CD14-positive monocyte (primary cell): ENCODE data around the gene IGSF8. TPM values are rescaled to one million over a fixed set of nuclear protein-coding genes. Genes with fewer than 3 reads are reported as not detected.
"Not testable (repeated sequence)": the region's sequence is repeated elsewhere in the genome, so short reads cannot be mapped to it uniquely, and the experiment has no call there.

Experiments used
- DNase-seq, 3 donors: peaks; one replicate each; pipeline ENCODE4 v3.0.0-alpha.2; 2011 to 2022
- H2AFZ ChIP-seq: 2 replicates; pipeline ENCODE4 v1.6.0; 2012; ENCODE audit warnings: mild to moderate bottlenecking, low read depth, low read length, inconsistent platforms; ENCODE audit not compliant: insufficient read depth, poor library complexity, severe bottlenecking
- H3K27ac ChIP-seq, 2 donors: 1 replicate in 1 of 2; 2 replicates in 1 of 2; pipeline ENCODE4 v1.5.1; 2012 to 2013; ENCODE audit warnings: low read length in 2 of 2, control low read depth in 1 of 2, inconsistent platforms in 1 of 2, low read depth in 1 of 2, mild to moderate bottlenecking in 1 of 2
- H3K27me3 ChIP-seq, 2 donors: one replicate each; pipeline versions ENCODE4 v1.6.0 to v1.6.1; 2011 to 2013; ENCODE audit warnings: low read length in 2 of 2; ENCODE audit not compliant: control insufficient read depth in 2 of 2, insufficient read depth in 2 of 2
- H3K36me3 ChIP-seq, 2 donors: replicated peaks in 1 of 2; 1 replicate in 1 of 2; 2 replicates in 1 of 2; pipeline versions ENCODE4 v1.5.1 to v1.6.1; 2012 to 2013; ENCODE audit warnings: low read length in 2 of 2, control low read depth in 1 of 2, inconsistent platforms in 1 of 2, mild to moderate bottlenecking in 1 of 2; ENCODE audit not compliant: insufficient read depth in 2 of 2, control insufficient read depth in 1 of 2
- H3K4me1 ChIP-seq, 2 donors: 1 replicate in 1 of 2; 2 replicates in 1 of 2; pipeline versions ENCODE4 v1.5.1 to v1.6.1; 2012 to 2013; ENCODE audit warnings: low read length in 2 of 2, control low read depth in 1 of 2, inconsistent platforms in 1 of 2, mild to moderate bottlenecking in 1 of 2, moderate library complexity in 1 of 2; ENCODE audit not compliant: insufficient read depth in 2 of 2, control insufficient read depth in 1 of 2
- H3K4me2 ChIP-seq: replicated peaks from 2 replicates; pipeline ENCODE3; 2012; ENCODE audit warnings: low read length, moderate library complexity, mild to moderate bottlenecking; ENCODE audit not compliant: poor library complexity, severe bottlenecking; ENCODE audit errors: extremely low read depth
- H3K4me3 ChIP-seq, 3 experiments: fragments of 200-600 bp in 1 of 3; sonication (generic) in 1 of 3; replicated peaks in 1 of 3; 1 replicate in 2 of 3; 2 replicates in 1 of 3; pipeline ENCODE4 v1.5.1; 2011 to 2013; ENCODE audit warnings: low read length in 3 of 3, mild to moderate bottlenecking in 3 of 3, control low read depth in 2 of 3, low read depth in 2 of 3, inconsistent platforms in 1 of 3, moderate library complexity in 1 of 3
- H3K79me2 ChIP-seq: 2 replicates; pipeline ENCODE4 v1.6.0; 2012; ENCODE audit warnings: mild to moderate bottlenecking, control low read depth, inconsistent platforms, low read length, moderate library complexity; ENCODE audit not compliant: insufficient read depth
- H3K9ac ChIP-seq: 2 replicates; pipeline ENCODE4 v1.6.0; 2017; ENCODE audit warnings: low read length, mild to moderate bottlenecking; ENCODE audit not compliant: insufficient read depth, poor library complexity, severe bottlenecking
- H3K9me3 ChIP-seq, 2 donors: replicated peaks in 1 of 2; 1 replicate in 1 of 2; 2 replicates in 1 of 2; pipeline versions ENCODE4 v1.5.1 to v1.6.1; 2012 to 2013; ENCODE audit warnings: low read length in 2 of 2, control low read depth in 1 of 2; ENCODE audit not compliant: control insufficient read depth in 1 of 2, insufficient read depth in 1 of 2
- H4K20me1 ChIP-seq: 2 replicates; pipeline ENCODE4 v1.6.0; 2012; ENCODE audit warnings: mild to moderate bottlenecking, low read length, control low read depth, moderate library complexity; ENCODE audit not compliant: insufficient read depth
- H3K27ac Mint-ChIP-seq, 7 donors: one replicate each; pipeline ENCODE4 v1.8.0; 2020; ENCODE audit warnings: mild to moderate bottlenecking in 7 of 7, mixed read lengths in 7 of 7, moderate library complexity in 6 of 7, inconsistent platforms in 2 of 7
- H3K27me3 Mint-ChIP-seq, 3 donors: one replicate each; pipeline ENCODE4 v1.8.0; 2021 to 2022; ENCODE audit warnings: low read depth in 3 of 3, mild to moderate bottlenecking in 3 of 3, mixed read lengths in 3 of 3, moderate library complexity in 3 of 3, inconsistent platforms in 1 of 3
- H3K36me3 Mint-ChIP-seq, 2 donors: one replicate each; pipeline ENCODE4 v1.8.0; 2020; ENCODE audit warnings: mixed read lengths in 2 of 2, inconsistent platforms in 1 of 2, mild to moderate bottlenecking in 1 of 2
- H3K4me1 Mint-ChIP-seq: one replicate; pipeline ENCODE4 v1.8.0; 2020; ENCODE audit warnings: mild to moderate bottlenecking, mixed read lengths
- H3K4me3 Mint-ChIP-seq, 2 donors: one replicate each; pipeline ENCODE4 v1.8.0; 2020; ENCODE audit warnings: mild to moderate bottlenecking in 2 of 2, mixed read lengths in 2 of 2, moderate library complexity in 1 of 2
- H3K9me3 Mint-ChIP-seq, 7 donors: one replicate each; pipeline ENCODE4 v1.8.0; 2020 to 2022; ENCODE audit warnings: mixed read lengths in 7 of 7, mild to moderate bottlenecking in 6 of 7, moderate library complexity in 6 of 7, inconsistent platforms in 2 of 7
- CTCF ChIP-seq: fragments of 200-600 bp; IDR thresholded peaks from one replicate; pipeline ENCODE4 v1.8.0; 2022; ENCODE audit warnings: antibody characterized with exemption, mild to moderate bottlenecking
- WGBS: methylation state at CpG from one replicate; pipeline ENCODE4 v1.1.5; 2013; ENCODE audit warnings: missing lambda C conversion rate; ENCODE audit not compliant: insufficient coverage; 5-methylcytosine and 5-hydroxymethylcytosine counted together
- intact Hi-C, 2 donors: fragments of 100-400 bp; cut with micrococcal nuclease; formaldehyde crosslinking; loops; one replicate each; pipeline versions ENCODE4 v1.15.0 to v1.15.1; 2023
- polyA plus RNA-seq, 3 donors: library from polyadenylated mRNA; depleted of rRNA in 1 of 3; unstranded in 2 of 3; stranded (reverse) in 1 of 3; fragments of 300-500 nt in 2 of 3; fragments of >200 nt in 1 of 3; fragmentation: Illumina TruSeq in 2 of 3; gene quantifications; 1 replicate in 2 of 3; 2 replicates in 1 of 3; pipeline ENCODE4 v1.2.3, GENCODE V29; 2012 to 2021

Gene IGSF8
- polyA plus RNA-seq, 3 donors: 9.6 to 23.9 (median 10.8) TPM

- intact Hi-C loops: no loop called here
- Histone ChIP-seq H3K4me2 (no peak overlapping the region), H3K4me1 (no peaks in the 10 kb centered on the region), H3K9me3 (no peaks in the 10 kb centered on the region), H4K20me1 (no peaks in the 10 kb centered on the region), H3K4me3 (no peak overlapping the region), H2AFZ (no peak overlapping the region), H3K79me2 (no peaks in the 10 kb centered on the region), H3K36me3 (no peaks in the 10 kb centered on the region), H3K27me3 (no peaks in the 10 kb centered on the region), H3K9ac (no peak overlapping the region), H3K27ac (no peak overlapping the region)
- Mint-ChIP-seq H3K4me1 (no peaks in the 10 kb centered on the region), H3K27me3 (peaks cover 6 to 11% (median 9%) of the 10 kb centered on the region in 3 donors), H3K27ac (no peak overlapping the region), H3K36me3 (no peaks in the 10 kb centered on the region), H3K4me3 (no peak overlapping the region), H3K9me3 (peaks cover 0 to 2% (median 0%) of the 10 kb centered on the region in 7 donors)
- TF ChIP-seq CTCF: no peak
- no peak for DNase-seq
- 97% methylated on average over 5 of the region's 7 CpGs for WGBS
These were observed 29.6 kb upstream of the IGSF8 start for GRCh38 chr1:160127865-160128523.

GRCh38 chr1:160127381-160127780 is 29.0 kb upstream of the IGSF8 start:
- 98% methylated on average over 9 of the region's 9 CpGs for WGBS
- H3K27me3 Mint-ChIP-seq: peaks cover 6 to 12% (median 10%) of the 10 kb centered on the region in 3 donors
- intact Hi-C loops: no loop called here

GRCh38 chr1:160126342-160126741 is 27.9 kb upstream of the IGSF8 start:
- H3K4me2 ChIP-seq, H3K4me3 Mint-ChIP-seq, H3K4me1 Mint-ChIP-seq, H3K36me3 ChIP-seq, DNase-seq, H3K27ac Mint-ChIP-seq, H3K9ac ChIP-seq, H3K27ac ChIP-seq, H3K4me3 ChIP-seq, H3K27me3 Mint-ChIP-seq, H3K4me1 ChIP-seq, H3K27me3 ChIP-seq, H2AFZ ChIP-seq, intact Hi-C loops, H4K20me1 ChIP-seq, H3K36me3 Mint-ChIP-seq, H3K9me3 ChIP-seq, H3K9me3 Mint-ChIP-seq, H3K79me2 ChIP-seq: not testable (repeated sequence)
- WGBS: no CpG with 5 or more reads among the region's 4 CpGs

More at GRCh38 chr1:160127381-160127780, 29.0 kb upstream of the IGSF8 start:
- Histone ChIP-seq H3K4me3 (no peak overlapping the region), H3K27ac (no peak overlapping the region), H4K20me1 (no peaks in the 10 kb centered on the region), H3K27me3 (no peaks in the 10 kb centered on the region), H3K9ac (no peak overlapping the region), H3K4me2 (no peak overlapping the region), H3K79me2 (no peaks in the 10 kb centered on the region), H3K36me3 (no peaks in the 10 kb centered on the region), H2AFZ (no peak overlapping the region), H3K4me1 (no peaks in the 10 kb centered on the region), H3K9me3 (no peaks in the 10 kb centered on the region)
- no peak overlapping the region for H3K4me3 Mint-ChIP-seq
- peaks cover 0 to 2% (median 0%) of the 10 kb centered on the region in 7 donors for H3K9me3 Mint-ChIP-seq
- no peaks in the 10 kb centered on the region for H3K36me3 Mint-ChIP-seq
- no peak overlapping the region for H3K27ac Mint-ChIP-seq
- H3K4me1 Mint-ChIP-seq: no peaks in the 10 kb centered on the region
- no peak for TF ChIP-seq CTCF
- DNase-seq: no peak
